K562 (cell line): ENCODE data around the gene NUB1. TPM values are rescaled to one million over a fixed set of nuclear protein-coding genes. Genes with fewer than 3 reads are reported as not detected.
A peak's percentile ranks its signal among the peaks of the same experiment; 100 is the strongest.

Source experiments
- CBX3 ChIP-seq, 2 experiments: IDR thresholded peaks; 1 replicate in 1 of 2; 2 replicates in 1 of 2; pipeline ENCODE4 v1.6.1; 2012; ENCODE audit warnings: inconsistent platforms in 2 of 2, low read length in 2 of 2, borderline replicate concordance in 1 of 2, control low read depth in 1 of 2
- E2F3 ChIP-seq: fragments of 250-450 bp; sonication (Bioruptor Pico); IDR thresholded peaks from 2 replicates; pipeline ENCODE4 v1.4.0; 2020; ENCODE audit warnings: mild to moderate bottlenecking
- KAT7 ChIP-seq: sonication (generic); formaldehyde crosslinking; IDR thresholded peaks from 2 replicates; pipeline ENCODE4 v1.8.0; 2022; ENCODE audit warnings: missing genetic modification reagents, mild to moderate bottlenecking, borderline replicate concordance
- TEAD4 ChIP-seq, 2 experiments: sonication (generic) in 1 of 2; formaldehyde crosslinking in 1 of 2; IDR thresholded peaks; 2 replicates each; pipeline versions ENCODE4 v1.6.1 to v1.8.0; 2012 to 2022; ENCODE audit warnings: borderline replicate concordance in 1 of 2, inconsistent platforms in 1 of 2, low read length in 1 of 2, mild to moderate bottlenecking in 1 of 2, missing genetic modification reagents in 1 of 2
- TFAP4 ChIP-seq: sonication (generic); formaldehyde crosslinking; IDR thresholded peaks from 2 replicates; pipeline ENCODE4 v1.8.0; 2022; ENCODE audit warnings: missing genetic modification reagents, mild to moderate bottlenecking, moderate library complexity, borderline replicate concordance
- U2AF1 ChIP-seq: fragments of 200-400 bp; formaldehyde crosslinking; optimal IDR thresholded peaks from 2 replicates; pipeline ENCODE3; 2017; ENCODE audit warnings: mild to moderate bottlenecking, low read depth, low read length, moderate library complexity
- YY1 ChIP-seq, 3 experiments: IDR thresholded peaks; 2 replicates each; pipeline ENCODE4 v1.6.1; 2011; ENCODE audit warnings: low read length in 2 of 3, mild to moderate bottlenecking in 2 of 3, moderate library complexity in 2 of 3, borderline replicate concordance in 1 of 3, control low read depth in 1 of 3, low read depth in 1 of 3; ENCODE audit not compliant: insufficient read depth in 3 of 3, insufficient replicate concordance in 2 of 3, control insufficient read depth in 1 of 3, insufficient read length in 1 of 3; ENCODE audit errors: extremely low read depth in 1 of 3
- polyA plus RNA-seq, 8 experiments: library from polyadenylated mRNA; depleted of rRNA in 4 of 8; stranded (reverse) in 5 of 8; unstranded in 3 of 8; fragments of >200 nt; fragmentation: Nextera tagmentation in 2 of 8; fragmentation: Illumina TruSeq in 1 of 8; extraction: Ambion mirVana in 2 of 8; extraction: Trizol in 1 of 8; gene quantifications; 2 replicates each; pipeline versions ENCODE4 v1.2.1 to v1.2.3, GENCODE V29; 2011 to 2014; ENCODE audit warnings: inconsistent platforms in 1 of 8, missing spikeins in 1 of 8
- total RNA-seq, 7 experiments: library from RNA; depleted of rRNA in 6 of 7; stranded (reverse); fragments of >200 nt in 6 of 7; fragmentation: Illumina TruSeq in 2 of 7; extraction: Trizol in 2 of 7; gene quantifications; 2 replicates each; pipeline versions ENCODE4 v1.2.1 to v1.2.3, GENCODE V29; 2011 to 2021; ENCODE audit warnings: low replicate concordance in 1 of 7

Gene NUB1
- total and polyA plus RNA-seq, 9 of the 15 experiments (the other 6 are each of a cell fraction or from before 2014, with no cell fraction given): 43.2 to 159 (median 85.2) TPM

GRCh38 chr7:151403764-151404163, 62.2 kb downstream of the NUB1 start (continued):
- TF ChIP-seq TFAP4 (CRISPR knock-in tag) (peak; percentile 48), CBX3 (IDR thresholded peaks at IDR 0.05; ENCODE audit: borderline replicate concordance in 1 of 2, low read length in 2 of 2) (0 out of 3 replicates have a peak, but pooled peaks of 1 of the 2 experiments have one; percentile 37), U2AF1 (no peak), KAT7 (CRISPR knock-in tag) (peak; percentile 30; the same call in 1 of the 2 replicates), E2F3 (CRISPR knock-in tag) (no peak), TEAD4 (IDR thresholded peaks at IDR 0.05; ENCODE audit: low read length) (no peak), TEAD4 (CRISPR knock-in tag; IDR thresholded peaks at IDR 0.05; ENCODE audit: borderline replicate concordance) (0 out of 2 replicates have a peak, but pooled peaks have one; percentile 17), YY1 (IDR thresholded peaks at IDR 0.05; ENCODE audit: borderline replicate concordance in 1 of 3, control insufficient read depth in 1 of 3, extremely low read depth in 1 of 3, insufficient read depth in 3 of 3, insufficient read length in 1 of 3, insufficient replicate concordance in 2 of 3, low read depth in 1 of 3, low read length in 2 of 3) (peak in 2 of 3 experiments; percentile 42 to 79)
